Measurements from ENCODE around the gene PRPF40B. TPM values are rescaled to one million over a fixed set of nuclear protein-coding genes. Genes with fewer than 3 reads are reported as not detected.

PRPF40B gene
- polyA plus RNA-seq, 2 donors: 10.6 to 19.9 TPM

DNA sequence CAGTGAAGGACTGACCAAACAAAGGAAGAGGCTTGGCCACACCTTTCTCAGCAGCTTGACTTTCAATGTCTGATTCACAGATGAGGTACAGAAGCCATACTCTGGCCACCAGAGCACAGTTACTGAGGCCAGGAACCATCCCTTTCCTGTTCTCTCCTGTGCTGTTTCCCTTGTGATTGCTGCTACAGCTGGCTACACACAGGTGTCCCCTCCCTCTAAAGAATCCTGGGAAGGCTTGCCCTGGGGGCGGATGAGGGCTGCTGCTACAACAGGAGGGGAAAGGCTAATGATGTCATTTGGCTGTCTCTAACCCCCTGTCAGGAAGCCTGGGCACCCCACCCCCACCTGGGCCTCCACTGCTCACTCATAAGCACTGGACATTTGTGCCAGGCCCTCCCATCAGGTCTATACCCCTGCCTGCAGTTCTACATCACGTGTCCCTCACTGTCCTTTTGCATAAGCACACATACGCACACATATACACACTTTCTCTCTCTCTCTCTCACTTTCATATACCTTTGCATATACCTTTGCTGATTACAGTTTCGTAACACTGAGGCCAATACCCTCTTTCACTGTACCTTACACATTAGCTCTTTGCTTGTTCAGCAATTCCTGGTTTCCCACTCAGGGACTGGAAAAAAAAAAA lies 41.4 kb downstream of the PRPF40B start:
- Histone ChIP-seq H3K9me3 (ENCODE audit: control insufficient read depth in 2 of 2, insufficient read depth in 1 of 2, low read depth in 1 of 2, low read length in 1 of 2) (no peaks in the 10 kb centered on the region), H3K4me3 (ENCODE audit: low read depth in 1 of 2, low read length in 2 of 2) (no peak overlapping the region), H3K36me3 (ENCODE audit: control insufficient read depth in 2 of 2, insufficient read depth in 2 of 2, low read length in 1 of 2) (no peaks in the 10 kb centered on the region), H3K4me1 (ENCODE audit: control insufficient read depth in 2 of 2, insufficient read depth in 2 of 2, low read length in 1 of 2) (peaks cover 2 to 7% of the 10 kb centered on the region in 2 donors), H3K27me3 (ENCODE audit: control insufficient read depth in 1 of 2, insufficient read depth in 2 of 2, low read length in 2 of 2) (no peaks in the 10 kb centered on the region), H3K27ac (ENCODE audit: low read depth in 2 of 2, low read length in 1 of 2) (peak overlapping the region in 1 of 2 donors; percentile 17)
- WGBS, 2 donors: 83 to 88% methylated on average over 4 of the region's 4 CpGs

GRCh38 chr12:49665384-49665783 lies 42.0 kb downstream of the PRPF40B start:
- H3K27me3 ChIP-seq (ENCODE audit: control insufficient read depth in 1 of 2, insufficient read depth in 2 of 2, low read length in 2 of 2): no peaks in the 10 kb centered on the region
- H3K4me3 ChIP-seq (ENCODE audit: low read depth in 1 of 2, low read length in 2 of 2): no peak overlapping the region
- H3K4me1 ChIP-seq (ENCODE audit: control insufficient read depth in 2 of 2, insufficient read depth in 2 of 2, low read length in 1 of 2): peaks cover 2 to 7% of the 10 kb centered on the region in 2 donors
- no peaks in the 10 kb centered on the region for H3K36me3 ChIP-seq (ENCODE audit: control insufficient read depth in 2 of 2, insufficient read depth in 2 of 2, low read length in 1 of 2)
- no peak overlapping the region for H3K27ac ChIP-seq (ENCODE audit: low read depth in 2 of 2, low read length in 1 of 2)
- 76 to 84% methylated on average over 2 of the region's 2 CpGs for WGBS, 2 donors
- no peaks in the 10 kb centered on the region for H3K9me3 ChIP-seq (ENCODE audit: control insufficient read depth in 2 of 2, insufficient read depth in 1 of 2, low read depth in 1 of 2, low read length in 1 of 2)

GRCh38 chr12:49666176-49666575 lies 42.8 kb downstream of the PRPF40B start:
- 88 to 96% methylated on average over 4 of the region's 4 CpGs for WGBS, 2 donors
- Histone ChIP-seq H3K4me3 (ENCODE audit: low read depth in 1 of 2, low read length in 2 of 2) (no peak overlapping the region), H3K27me3 (ENCODE audit: control insufficient read depth in 1 of 2, insufficient read depth in 2 of 2, low read length in 2 of 2) (no peaks in the 10 kb centered on the region), H3K27ac (ENCODE audit: low read depth in 2 of 2, low read length in 1 of 2) (no peak overlapping the region), H3K36me3 (ENCODE audit: control insufficient read depth in 2 of 2, insufficient read depth in 2 of 2, low read length in 1 of 2) (no peaks in the 10 kb centered on the region), H3K4me1 (ENCODE audit: control insufficient read depth in 2 of 2, insufficient read depth in 2 of 2, low read length in 1 of 2) (peaks cover 2 to 7% of the 10 kb centered on the region in 2 donors), H3K9me3 (ENCODE audit: control insufficient read depth in 2 of 2, insufficient read depth in 1 of 2, low read depth in 1 of 2, low read length in 1 of 2) (no peaks in the 10 kb centered on the region)

GRCh38 chr12:49667325-49668090 lies 44.1 kb downstream of the PRPF40B start:
- Histone ChIP-seq H3K9me3 (ENCODE audit: control insufficient read depth in 2 of 2, insufficient read depth in 1 of 2, low read depth in 1 of 2, low read length in 1 of 2) (no peaks in the 10 kb centered on the region), H3K27me3 (ENCODE audit: control insufficient read depth in 1 of 2, insufficient read depth in 2 of 2, low read length in 2 of 2) (no peaks in the 10 kb centered on the region), H3K27ac (ENCODE audit: low read depth in 2 of 2, low read length in 1 of 2) (no peak overlapping the region), H3K4me3 (ENCODE audit: low read depth in 1 of 2, low read length in 2 of 2) (no peak overlapping the region), H3K36me3 (ENCODE audit: control insufficient read depth in 2 of 2, insufficient read depth in 2 of 2, low read length in 1 of 2) (no peaks in the 10 kb centered on the region), H3K4me1 (ENCODE audit: control insufficient read depth in 2 of 2, insufficient read depth in 2 of 2, low read length in 1 of 2) (peaks cover 2 to 7% of the 10 kb centered on the region in 2 donors)
- WGBS, 2 donors: 93 to 94% methylated on average over 2 of the region's 2 CpGs

DNA sequence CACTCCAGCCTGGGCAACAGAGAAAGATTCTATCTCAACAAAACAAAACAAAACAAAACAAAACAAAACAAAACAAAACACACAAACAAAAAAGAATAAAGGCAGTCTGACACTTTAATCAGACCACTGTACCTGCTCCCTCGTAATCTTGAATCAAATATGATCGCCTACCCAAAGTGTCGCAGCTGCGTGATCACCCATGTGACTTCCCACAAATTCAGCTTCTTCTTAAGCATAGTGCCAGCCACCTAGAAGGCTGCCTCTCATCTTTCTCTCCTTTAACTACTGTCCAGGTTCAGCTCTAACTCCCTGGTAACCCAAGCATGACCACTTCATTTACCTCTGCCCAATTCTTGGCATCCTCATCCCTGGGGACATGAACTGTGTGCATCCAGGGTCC lies 46.4 kb downstream of the PRPF40B start:
- 81 to 87% methylated on average over 4 of the region's 4 CpGs for WGBS, 2 donors
- Histone ChIP-seq H3K4me3 (ENCODE audit: low read depth in 1 of 2, low read length in 2 of 2) (no peak overlapping the region), H3K9me3 (ENCODE audit: control insufficient read depth in 2 of 2, insufficient read depth in 1 of 2, low read depth in 1 of 2, low read length in 1 of 2) (no peaks in the 10 kb centered on the region), H3K27me3 (ENCODE audit: control insufficient read depth in 1 of 2, insufficient read depth in 2 of 2, low read length in 2 of 2) (no peaks in the 10 kb centered on the region), H3K27ac (ENCODE audit: low read depth in 2 of 2, low read length in 1 of 2) (no peak overlapping the region), H3K36me3 (ENCODE audit: control insufficient read depth in 2 of 2, insufficient read depth in 2 of 2, low read length in 1 of 2) (no peaks in the 10 kb centered on the region), H3K4me1 (ENCODE audit: control insufficient read depth in 2 of 2, insufficient read depth in 2 of 2, low read length in 1 of 2) (peaks cover 2 to 13% of the 10 kb centered on the region in 2 donors)

- WGBS, 2 donors: 54 to 59% methylated on average over 5 of the region's 5 CpGs
- H3K4me3 ChIP-seq (ENCODE audit: low read depth in 1 of 2, low read length in 2 of 2): no peak overlapping the region
- peaks cover 2 to 13% of the 10 kb centered on the region in 2 donors for H3K4me1 ChIP-seq (ENCODE audit: control insufficient read depth in 2 of 2, insufficient read depth in 2 of 2, low read length in 1 of 2)
- no peaks in the 10 kb centered on the region for H3K27me3 ChIP-seq (ENCODE audit: control insufficient read depth in 1 of 2, insufficient read depth in 2 of 2, low read length in 2 of 2)
- no peaks in the 10 kb centered on the region for H3K9me3 ChIP-seq (ENCODE audit: control insufficient read depth in 2 of 2, insufficient read depth in 1 of 2, low read depth in 1 of 2, low read length in 1 of 2)
- peak overlapping the region; percentile 50 to 82 for H3K27ac ChIP-seq (ENCODE audit: low read depth in 2 of 2, low read length in 1 of 2)
- H3K36me3 ChIP-seq (ENCODE audit: control insufficient read depth in 2 of 2, insufficient read depth in 2 of 2, low read length in 1 of 2): no peaks in the 10 kb centered on the region
These were observed 47.8 kb downstream of the PRPF40B start for GRCh38 chr12:49671031-49671765.

- Histone ChIP-seq H3K9me3 (ENCODE audit: control insufficient read depth in 2 of 2, insufficient read depth in 1 of 2, low read depth in 1 of 2, low read length in 1 of 2) (no peaks in the 10 kb centered on the region), H3K27me3 (ENCODE audit: control insufficient read depth in 1 of 2, insufficient read depth in 2 of 2, low read length in 2 of 2) (no peaks in the 10 kb centered on the region), H3K4me3 (ENCODE audit: low read depth in 1 of 2, low read length in 2 of 2) (no peak overlapping the region), H3K27ac (ENCODE audit: low read depth in 2 of 2, low read length in 1 of 2) (peak overlapping the region; percentile 82 to 88), H3K4me1 (ENCODE audit: control insufficient read depth in 2 of 2, insufficient read depth in 2 of 2, low read length in 1 of 2) (peaks cover 2 to 13% of the 10 kb centered on the region in 2 donors), H3K36me3 (ENCODE audit: control insufficient read depth in 2 of 2, insufficient read depth in 2 of 2, low read length in 1 of 2) (no peaks in the 10 kb centered on the region)
- 54 to 55% methylated on average over 5 of the region's 5 CpGs for WGBS, 2 donors
These were observed 49.2 kb downstream of the PRPF40B start for GRCh38 chr12:49672301-49673217.

DNA sequence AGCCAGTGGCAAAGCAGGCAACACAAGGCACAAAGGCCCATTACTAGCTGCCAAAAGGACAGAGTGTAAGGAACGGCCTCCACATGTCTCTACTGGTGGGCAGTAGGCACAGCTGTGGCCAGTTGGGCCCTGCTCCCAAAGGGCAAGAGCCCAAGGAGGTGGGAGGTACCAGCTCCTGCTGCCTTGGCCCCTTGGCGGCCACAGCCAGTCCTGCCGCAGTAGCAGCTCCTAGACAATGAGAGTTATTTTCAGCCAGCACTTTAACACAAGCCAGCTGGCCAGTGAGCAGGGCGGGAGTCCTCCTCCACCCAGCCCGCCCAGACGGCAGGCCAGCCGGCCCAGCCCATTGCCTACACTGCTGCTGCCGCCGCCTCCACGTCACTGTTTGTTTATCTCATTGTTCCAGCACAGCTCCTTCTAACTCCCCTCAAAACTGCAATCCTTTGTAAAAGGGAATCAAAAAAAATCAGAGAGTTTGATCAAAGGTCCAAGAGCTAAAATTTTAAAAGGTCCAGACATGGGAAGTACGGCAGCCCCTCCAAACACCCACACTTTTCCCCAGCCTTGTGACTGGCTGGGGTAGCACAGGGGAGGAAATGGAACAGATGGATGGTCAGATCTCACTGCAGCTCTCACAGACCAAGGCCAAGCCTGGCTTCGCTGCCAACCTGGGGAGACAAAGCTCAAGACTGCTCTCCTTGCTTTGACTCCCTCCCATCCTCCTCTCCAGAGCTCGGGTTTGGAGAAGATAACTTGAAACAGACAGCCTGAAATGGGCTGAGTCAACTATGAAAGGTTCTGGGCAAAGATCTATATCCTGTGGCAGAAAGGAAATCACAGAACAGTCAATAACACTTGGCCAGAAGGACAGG lies 50.3 kb downstream of the PRPF40B start:
- H3K4me1 ChIP-seq (ENCODE audit: control insufficient read depth in 2 of 2, insufficient read depth in 2 of 2, low read length in 1 of 2): peaks cover 2 to 13% of the 10 kb centered on the region in 2 donors
- WGBS, 2 donors: 16% methylated on average over 13 of the region's 13 CpGs
- no peaks in the 10 kb centered on the region for H3K9me3 ChIP-seq (ENCODE audit: control insufficient read depth in 2 of 2, insufficient read depth in 1 of 2, low read depth in 1 of 2, low read length in 1 of 2)
- no peaks in the 10 kb centered on the region for H3K27me3 ChIP-seq (ENCODE audit: control insufficient read depth in 1 of 2, insufficient read depth in 2 of 2, low read length in 2 of 2)
- H3K36me3 ChIP-seq (ENCODE audit: control insufficient read depth in 2 of 2, insufficient read depth in 2 of 2, low read length in 1 of 2): no peaks in the 10 kb centered on the region
- H3K4me3 ChIP-seq (ENCODE audit: low read depth in 1 of 2, low read length in 2 of 2): no peak overlapping the region
- peak overlapping the region; percentile 82 to 88 for H3K27ac ChIP-seq (ENCODE audit: low read depth in 2 of 2, low read length in 1 of 2)

All from esophagus (tissue), 2 donors.